GM19455 (cell line): ENCODE measurements around the gene S100PBP.

Experiments used
- ATAC-seq: cut with Tn5 transposase; IDR thresholded peaks from one replicate; pipeline ENCODE4 v1.9.1; 2021; ENCODE audit not compliant: unreplicated experiment

The S100PBP gene

DNA sequence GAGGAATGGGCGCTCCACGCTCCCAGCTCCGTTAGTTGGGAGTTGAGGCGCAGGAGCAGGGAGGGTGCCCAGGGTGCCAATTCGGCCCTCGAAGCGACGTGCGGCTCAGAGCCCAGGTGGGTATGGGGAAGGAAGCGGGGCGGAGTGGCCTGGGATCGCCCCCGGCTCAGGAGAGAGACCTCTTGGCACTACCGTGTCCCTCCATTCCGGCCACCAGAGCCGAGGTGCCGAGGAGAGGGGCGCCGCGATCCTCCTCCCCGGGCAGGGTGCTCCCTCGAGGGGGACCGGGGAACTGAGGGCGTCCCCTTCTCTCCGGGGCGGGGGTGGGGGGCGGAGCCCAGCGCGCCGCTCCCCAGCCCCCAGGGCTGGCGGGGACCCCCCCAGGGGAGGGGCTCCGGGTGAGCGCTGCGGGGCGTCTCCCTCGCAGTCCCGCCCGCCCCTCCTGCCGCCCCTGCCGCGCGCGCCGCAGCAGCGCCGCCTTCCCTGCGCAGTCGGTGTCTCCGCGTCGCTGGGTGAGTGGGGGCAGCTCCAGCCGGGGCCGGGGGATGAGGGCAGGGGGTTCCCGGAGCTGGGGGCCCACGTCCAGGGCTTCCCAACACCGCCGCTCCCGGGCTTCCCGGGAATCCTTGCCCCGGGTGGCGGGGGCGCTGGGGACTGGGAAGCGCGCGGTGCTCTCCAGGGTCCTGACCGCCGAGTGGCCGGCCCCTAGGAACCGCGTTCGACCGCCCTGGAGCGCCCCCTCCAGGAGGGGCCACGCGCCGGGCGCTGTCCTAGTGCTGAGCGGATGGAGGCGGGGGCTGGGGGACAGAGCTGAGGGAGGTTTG is 68.8 kb downstream of the S100PBP start, which contains the start of gene HPCA:
HPCA (plus strand) TSS at position 488 of the 824 bp plus-strand sequence. CDS start 2,408 bp downstream, outside the sequence.
- ATAC-seq: no peak

DNA sequence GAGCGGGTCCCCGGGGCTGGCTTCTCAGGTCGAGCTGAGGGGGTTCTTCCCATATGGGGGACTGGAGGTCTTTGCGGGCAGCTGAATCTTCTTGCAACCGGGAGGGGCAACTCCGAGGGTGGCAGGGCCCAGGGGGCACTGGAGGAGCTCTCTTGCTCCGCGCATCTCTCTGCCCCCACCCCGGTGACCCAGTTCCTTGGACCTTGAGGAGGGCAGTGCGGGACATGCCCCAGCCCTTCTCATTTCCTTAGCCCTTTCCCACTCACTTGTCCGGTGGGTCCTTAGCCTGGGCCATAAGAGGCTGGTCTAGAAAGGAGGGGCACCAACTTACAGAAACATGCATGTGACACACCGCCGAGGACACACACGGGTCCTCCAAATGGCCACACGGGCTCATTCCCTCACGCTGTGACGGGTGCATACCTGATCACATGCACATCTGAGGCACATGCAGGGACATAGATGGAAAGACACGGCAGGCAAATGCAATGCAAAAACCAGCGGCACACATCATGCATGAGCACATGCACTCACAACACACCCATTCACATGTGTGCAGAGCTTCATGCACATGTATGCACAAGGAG is 69.5 kb downstream of the S100PBP start:
- no peak for ATAC-seq

DNA sequence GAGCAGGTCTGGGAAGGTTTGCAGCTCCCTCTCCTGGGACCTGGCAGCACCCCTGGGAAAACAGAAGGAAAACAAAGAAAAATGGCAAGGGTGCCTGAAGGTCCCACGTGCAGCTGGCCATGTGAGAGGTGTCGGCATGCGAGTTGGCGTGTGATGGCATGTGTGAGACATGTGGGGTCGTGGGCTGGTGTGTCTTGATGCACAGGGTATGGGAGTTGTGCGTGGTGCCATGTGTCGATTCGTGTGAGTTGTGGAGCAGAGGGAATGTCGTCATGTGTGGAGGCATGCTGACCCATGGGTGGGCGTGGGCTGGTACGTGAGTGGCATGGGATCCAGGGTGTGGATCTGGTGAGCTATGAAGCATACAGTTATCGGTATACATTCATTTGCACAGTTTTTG is 70.2 kb downstream of the S100PBP start:
- ATAC-seq: no peak

DNA sequence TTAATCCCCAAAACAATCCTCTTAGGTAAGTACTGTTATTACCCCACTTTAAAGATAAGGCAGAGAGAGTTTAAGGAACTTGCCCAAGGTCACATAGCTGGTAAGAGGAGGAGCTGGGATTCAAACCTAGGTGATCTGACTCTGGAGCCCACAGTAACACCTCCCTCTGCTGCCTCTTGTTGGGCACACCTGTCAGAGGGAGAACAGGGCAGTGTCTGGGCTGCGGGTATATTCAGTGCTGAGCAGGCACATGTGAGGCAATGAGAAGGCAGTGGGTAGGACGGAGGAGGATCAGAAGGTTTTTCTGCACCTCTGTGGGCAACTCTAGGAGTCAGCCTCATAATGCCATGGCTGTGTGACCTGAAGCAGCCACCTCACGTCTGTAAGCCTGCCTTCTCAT is 70.7 kb downstream of the S100PBP start:
- ATAC-seq: no peak

DNA sequence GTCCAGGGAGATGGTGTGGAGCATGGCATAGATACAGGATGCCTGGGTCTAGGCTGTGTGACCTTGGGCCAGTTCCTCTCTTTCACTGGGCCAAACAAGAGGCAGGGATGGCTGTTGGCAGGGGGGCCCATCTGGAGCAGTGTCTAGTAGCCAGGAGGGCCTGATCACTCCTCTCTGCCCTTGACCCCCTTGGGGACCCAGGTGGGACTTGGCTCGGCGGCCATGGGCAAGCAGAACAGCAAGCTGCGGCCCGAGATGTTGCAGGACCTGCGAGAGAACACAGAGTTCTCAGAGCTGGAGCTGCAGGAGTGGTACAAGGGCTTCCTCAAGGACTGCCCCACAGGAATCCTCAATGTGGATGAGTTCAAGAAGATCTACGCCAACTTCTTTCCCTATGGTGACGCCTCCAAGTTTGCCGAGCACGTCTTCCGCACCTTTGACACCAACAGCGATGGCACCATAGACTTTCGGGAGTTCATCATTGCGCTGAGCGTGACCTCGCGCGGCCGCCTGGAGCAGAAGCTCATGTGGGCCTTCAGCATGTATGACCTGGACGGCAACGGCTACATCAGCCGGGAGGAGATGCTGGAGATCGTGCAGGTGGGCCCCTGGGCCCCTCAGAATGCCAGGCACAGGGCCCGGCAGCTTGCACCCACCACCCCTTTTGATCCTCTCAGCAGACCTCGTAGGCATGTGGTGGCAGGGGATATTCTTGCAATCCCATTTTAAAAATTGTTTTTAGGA is 71.4 kb downstream of the S100PBP start:
- ATAC-seq: no peak

DNA sequence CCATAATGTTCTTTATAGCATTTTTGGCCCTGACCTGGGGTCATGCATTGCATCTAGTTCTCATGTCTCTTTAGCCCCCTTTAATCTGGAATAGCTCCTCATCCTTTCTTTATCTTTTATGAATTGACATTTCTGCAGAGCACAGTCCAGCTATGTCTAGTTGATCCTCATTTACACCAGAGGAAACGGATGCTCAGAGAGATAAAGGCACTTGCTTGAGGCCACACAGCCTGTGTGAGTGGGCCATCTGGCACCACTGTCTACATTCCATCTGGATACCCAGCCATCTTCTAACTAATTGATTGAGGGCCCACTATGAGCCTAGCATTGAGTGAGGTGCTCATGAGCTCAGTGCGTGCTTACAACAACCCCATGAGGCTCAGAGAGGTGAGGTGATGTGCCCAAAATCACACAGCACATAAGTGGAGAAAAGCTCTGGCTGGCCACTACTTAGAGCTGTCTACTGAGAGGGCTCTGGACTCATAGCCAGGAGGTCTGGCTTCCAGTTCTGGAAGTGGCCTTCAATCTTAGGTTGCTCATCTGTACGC is 72.4 kb downstream of the S100PBP start:
- ATAC-seq: no peak

DNA sequence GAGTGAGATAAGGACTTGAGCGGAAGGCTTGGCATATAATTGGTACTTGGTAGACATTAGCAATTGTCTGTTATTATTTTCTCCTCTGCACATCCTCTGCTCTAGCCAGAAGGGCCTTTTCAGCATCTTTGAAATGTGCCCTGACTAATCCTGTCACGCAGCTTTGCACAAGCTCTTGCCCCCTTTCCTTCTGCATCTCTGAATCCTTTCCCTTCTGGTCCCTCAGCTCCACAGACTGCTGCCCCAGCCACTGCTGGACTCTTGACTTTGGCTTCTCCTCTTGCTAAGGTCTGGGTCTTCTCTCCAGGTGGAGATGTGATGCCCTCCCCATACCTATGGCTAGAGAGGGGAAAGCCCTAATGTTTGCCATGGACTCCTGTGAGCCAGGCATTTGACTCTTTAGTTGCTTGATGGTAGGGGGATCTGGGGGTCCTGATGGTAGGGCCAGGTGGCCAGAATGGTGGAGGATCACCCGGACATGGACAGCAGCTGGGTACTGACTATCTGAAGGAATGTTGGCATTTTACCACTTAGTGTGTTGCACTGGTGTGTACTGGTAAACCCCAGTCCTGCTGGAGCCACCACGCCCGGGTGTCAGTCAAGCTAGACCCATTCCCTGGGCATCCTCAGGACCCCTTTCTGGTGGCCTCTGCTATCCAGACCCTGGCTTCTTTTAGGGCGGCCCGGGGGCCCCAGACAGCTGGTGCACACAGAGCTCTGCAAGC is 73.2 kb downstream of the S100PBP start:
- ATAC-seq: no peak

DNA sequence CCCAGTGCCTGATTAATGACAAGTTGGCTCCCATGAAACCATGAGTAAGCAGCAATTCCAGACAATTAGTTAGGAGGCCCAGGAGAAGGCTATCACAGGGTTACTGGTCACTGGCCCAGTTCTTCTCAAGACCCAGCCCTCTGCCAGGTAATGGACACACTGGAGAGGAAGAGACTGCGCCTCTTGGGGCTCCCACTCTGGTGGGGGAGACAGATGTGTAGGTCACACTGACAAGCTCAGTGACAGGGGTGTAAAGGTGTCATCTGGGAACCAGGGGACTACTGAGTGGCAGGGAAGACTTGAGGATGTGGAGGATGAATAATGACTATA is 73.8 kb downstream of the S100PBP start:
- ATAC-seq: no peak

DNA sequence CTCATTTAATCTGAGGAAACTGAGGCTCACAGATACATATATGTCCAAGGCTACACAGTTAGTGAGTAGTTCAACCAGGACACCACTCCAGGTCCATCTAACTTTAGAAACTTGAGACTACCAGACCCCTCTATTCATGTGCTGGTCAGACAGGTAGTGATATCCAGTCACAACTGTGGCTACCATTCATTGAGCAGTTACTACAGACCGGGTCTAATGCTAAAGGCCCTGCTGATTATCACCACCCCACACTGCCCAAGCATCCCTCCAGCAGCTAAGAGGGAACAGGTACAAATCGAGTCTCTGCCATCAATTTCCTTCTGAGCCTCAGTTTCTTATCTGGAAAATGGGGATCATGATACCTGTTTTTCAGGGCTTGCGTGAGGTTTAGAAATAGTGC is 74.2 kb downstream of the S100PBP start:
- no peak for ATAC-seq

DNA sequence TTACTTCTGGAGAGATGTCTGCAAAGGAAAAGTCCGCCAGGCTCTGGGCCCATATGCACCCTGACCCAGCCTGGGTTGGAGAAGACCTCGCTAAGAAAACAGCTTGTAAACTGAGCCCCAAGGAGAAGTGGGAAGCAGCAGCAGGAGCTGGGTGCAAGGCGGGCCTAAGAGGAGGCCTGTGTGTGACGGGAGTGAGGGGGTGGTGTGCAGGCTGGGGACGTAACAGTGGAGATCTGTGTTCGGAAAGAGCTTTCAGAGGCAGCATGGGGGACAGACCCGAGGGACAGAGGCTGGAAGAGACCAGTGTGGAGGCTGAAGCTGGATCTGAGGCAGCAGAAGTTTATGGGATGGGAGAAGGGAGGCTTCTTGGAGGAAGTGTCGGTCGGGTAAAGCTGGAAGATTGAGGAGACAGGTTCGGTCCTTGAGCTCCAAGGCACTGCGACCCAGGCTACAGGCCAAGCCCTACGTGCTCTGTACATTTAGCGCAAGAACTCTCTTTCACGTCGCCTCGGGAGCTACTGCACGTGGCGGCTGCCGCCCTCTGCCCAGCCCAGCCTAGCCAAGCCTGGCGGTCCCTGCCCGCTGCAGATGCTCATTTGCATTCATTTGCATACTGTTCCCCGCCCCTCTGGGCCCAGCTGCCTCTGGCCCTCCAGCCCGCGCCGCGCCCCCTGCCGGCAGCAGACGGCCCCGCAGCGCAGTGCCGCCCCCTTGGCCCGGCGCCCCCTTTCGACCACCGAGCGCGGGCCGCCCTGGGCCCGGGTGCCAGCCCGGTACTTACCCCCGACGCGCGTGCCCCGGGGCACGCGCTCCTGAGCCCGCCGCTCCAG is 75.1 kb downstream of the S100PBP start:
- no peak for ATAC-seq

DNA sequence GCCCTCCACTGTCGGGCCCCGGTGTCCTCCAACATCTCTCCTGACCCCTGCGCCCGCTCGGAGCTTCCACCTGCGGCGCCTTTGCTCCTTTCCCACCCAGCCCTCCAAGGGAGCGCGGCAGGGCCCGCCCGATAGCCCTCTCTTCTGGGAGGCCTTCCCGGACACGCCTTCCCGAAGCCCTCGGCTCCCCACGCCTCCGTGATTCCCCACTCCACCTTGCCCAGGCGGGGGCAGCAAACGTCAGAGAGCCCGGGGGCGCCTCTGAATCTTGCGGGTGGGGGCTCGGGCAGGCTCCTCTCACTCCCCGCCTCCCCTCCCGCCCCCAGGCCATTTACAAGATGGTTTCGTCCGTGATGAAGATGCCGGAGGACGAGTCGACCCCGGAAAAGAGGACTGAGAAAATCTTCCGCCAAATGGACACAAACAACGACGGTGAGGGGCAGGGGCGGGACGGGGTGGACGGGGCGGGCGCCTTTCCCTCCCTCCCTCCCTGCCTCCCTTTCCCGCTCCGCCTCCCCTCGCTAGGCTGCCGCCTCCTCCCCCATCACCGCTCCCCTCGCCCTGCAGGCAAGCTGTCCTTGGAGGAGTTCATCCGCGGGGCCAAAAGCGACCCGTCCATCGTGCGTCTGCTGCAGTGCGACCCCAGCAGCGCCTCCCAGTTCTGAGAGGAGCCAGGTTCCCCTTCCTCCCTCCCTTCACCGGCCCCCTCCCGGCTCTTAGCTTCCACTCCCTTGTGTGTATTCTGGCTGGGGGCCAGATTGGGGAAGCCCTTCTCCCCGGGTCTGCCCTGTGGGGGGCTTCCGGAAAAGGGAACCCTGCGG is 76.0 kb downstream of the S100PBP start:
- ATAC-seq: no peak

DNA sequence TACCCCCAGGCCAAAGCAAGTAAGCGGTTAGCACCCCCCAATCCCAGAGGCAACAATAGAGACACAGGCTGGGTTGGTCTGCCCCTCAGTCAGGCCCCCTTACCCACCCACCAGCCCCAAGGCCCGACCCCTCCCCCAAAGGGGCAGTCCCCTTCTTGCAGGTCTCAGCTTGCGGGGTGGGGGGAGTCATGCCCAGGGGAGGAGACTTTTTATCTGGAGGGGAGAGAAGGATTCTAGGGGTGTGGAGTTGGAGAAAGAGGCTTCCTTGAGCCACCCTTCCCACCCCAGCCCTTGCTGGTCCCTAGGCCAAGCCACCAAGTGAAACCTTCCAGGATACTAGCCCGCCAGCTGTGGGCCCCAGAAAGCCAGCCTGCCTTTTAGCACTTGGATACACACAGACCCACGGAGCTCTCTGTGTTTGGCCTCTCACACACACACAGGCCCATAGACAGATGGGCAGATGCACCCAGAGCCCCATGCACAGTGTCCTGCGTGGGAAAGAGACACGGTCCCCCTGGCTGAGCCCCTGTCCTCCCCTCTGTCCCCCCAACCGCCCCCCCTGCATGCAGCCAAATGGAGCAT is 76.7 kb downstream of the S100PBP start:
- ATAC-seq: no peak

DNA sequence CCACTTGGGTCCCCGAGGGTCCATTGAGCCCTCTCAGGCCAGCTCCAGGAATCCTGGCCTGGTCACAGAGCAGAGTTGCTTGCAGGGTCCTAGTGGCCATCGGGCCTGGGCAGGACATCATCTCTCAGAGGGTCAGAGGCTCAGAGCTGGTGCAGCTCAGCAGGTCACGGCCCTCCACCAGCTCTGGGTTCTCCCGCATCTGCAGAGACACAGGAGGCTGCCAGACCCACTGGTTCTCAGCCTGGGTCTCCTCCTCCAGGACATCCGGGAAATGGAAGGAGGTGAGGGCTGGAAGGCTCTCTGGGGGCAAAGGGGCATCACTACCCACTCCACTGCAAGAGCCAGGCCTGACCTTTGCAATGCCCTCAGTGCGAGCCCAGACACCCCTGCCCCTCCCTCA is 77.2 kb downstream of the S100PBP start:
- no peak for ATAC-seq

DNA sequence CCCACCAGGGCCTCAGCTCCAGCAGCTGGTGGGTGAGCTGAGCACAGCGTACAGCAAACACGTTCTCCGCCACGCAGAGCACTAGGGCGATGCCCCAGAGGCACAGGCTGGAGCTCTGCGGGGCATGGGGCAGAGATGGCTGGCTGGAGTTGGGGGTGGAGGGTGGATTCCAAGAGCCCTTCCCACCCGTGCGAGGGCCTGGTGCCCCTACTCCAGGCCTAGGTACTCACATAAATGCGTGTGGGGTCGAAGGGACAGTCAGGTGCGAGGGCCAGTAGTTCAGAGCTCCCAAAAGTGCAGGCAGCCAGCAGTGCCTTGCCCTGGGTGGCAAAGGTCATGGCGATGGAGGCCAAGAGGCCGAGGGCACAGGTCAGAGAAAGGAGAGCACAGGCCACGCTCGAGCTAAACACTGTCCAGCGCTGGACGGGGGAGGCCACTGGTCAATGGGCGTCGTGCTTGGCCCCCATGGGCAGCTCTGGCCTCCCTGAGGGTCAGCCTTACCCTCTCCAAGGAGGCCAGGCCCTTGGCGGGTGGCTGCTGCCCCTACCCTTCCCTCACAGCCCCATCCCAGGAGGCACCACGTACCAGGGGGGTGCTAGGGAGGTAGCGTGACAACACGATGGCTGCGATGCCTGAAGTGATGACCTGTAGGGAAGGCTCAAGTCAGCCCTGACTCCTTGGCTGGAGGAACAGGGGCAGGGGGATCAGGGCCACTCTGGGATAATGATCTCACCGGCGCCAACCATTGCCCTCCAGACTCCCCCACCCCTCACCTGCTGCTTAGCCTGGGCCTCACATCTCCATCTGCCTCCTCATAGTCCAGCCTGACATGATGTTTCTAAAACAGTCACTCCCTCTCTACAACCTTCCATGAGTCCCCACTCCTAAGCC is 78.1 kb downstream of the S100PBP start:
- no peak for ATAC-seq

DNA sequence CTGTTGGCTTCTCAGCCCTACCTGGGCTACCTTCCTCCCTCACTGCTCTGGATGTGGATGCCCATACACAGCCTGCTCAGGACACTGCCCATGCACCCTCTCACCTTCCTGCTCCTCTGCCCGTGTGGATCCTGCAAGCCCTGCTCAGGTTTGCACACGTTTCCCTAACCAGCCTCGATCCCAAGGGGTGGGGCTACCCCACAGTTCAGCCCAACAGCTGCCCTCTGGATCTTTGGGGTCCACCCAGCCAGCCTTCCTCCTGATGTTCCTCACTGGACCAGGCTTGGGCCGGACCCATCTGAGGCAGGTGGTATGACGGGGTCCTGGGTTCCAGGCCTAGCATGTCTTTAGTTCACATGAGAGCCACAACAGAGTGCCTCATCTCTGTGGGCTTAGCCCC is 79.0 kb downstream of the S100PBP start:
- ATAC-seq: no peak

DNA sequence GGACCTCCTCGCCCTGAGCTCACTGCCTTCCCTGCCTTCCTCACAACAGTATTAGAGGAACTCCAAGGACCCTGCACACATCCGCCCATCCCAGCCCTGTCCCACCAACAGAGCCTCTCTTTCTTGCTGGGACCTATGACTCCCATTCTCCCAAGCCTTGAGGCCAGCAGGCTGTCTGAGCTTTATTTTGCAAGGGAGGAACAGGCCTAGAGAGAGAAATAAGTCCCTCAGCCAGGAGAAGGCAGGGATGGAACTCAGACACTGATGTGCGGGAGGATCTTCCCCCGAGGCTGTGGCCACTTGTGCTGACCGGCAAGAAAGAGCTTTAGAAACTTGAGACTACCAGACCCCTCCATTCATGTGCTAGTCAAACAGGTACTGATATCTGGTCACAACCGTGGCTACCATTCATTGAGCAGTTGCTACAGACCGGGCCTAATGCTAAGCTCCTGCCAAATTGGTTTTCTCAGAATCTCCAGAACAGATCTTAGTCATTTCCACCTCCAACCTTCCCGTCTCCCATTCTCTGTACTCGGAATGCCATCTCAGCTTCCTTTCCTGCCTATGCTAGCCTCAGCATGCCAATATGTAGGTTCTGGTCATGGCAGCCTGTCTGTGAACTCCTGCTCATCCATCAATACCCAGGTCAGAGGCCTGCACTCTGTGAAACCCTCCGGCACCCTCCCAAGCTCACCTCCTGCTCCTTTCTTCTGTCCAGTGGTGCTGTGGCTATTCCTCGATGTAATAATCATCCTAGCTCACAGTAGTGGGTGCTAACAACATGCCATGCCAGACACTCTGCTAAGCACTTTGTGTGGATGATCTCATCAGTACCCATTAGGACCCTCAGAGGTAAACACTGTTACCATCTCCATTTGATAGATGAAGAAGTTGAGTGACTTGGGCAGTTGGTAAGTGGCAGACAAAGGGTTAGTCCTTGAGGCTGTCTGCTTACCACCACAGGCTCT is 79.9 kb downstream of the S100PBP start:
- no peak for ATAC-seq

DNA sequence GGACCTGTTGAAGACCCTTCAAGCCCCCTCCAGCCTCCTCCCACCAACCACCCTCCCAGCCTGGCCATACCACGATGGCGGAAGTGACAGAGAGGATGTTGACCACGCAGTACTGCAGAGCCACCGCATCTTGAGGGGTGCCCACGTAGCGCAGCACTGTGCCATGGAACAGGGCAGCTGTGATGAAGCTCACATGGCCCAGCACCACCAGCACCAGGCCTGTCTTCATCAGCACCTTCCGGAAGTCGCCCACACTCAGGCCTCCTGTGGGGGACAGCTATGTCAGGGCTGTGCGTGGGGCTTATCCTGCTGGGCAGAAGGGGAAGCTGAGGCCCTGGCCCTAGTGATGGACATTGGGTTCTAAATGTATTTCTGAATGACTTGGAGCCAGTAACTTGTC is 80.6 kb downstream of the S100PBP start:
- ATAC-seq: no peak
